Cerebellar cortex (tissue), 1 donor: Measurements from ENCODE around the gene WSB2.

ENCODE experiments used
- DNase-seq: peaks from one replicate; pipeline ENCODE4 v3.0.0-alpha.2; 2015; ENCODE audit warnings: low spot score

WSB2 gene

DNA sequence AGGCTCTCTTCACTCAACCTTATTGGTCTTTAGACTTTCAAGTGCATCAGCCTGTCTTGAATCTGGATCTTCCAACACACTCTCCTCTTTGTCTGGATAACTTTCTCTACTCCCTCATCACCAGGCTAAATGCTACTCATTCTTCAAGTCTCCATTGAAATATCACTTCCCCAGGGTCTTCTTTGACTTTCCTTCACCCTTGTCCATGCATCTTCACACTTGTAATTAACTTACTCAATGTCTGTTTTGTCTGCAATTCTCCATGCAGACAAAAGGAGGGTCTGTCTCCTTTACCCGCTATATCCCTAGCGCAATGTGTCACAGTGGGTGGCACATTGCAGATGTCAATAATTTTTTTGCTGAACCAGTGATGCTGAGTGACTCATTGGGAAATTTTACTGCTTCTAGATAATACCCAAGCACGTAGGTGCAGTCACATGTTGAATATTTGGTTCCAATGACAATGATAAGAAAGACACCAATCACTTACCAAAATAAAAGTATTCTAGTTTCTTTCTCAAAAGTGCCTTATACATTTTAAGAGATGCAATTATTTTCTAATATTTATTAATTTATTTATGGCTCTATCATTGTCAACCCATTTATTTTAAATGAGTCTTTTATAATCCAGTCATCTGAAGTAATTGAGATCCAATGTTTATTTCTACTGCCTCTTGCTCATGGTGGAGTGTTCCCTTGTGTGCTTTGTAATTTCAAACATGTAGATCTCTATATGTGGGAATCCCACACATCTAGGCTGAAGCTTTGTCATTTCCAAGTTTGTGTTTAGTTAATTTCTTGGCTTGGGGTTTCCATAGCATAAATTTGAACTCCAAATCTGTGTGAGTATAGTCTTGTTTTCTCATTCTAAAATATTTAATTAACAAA, 66.2 kb downstream of the WSB2 start:
- DNase-seq = no peak

DNA sequence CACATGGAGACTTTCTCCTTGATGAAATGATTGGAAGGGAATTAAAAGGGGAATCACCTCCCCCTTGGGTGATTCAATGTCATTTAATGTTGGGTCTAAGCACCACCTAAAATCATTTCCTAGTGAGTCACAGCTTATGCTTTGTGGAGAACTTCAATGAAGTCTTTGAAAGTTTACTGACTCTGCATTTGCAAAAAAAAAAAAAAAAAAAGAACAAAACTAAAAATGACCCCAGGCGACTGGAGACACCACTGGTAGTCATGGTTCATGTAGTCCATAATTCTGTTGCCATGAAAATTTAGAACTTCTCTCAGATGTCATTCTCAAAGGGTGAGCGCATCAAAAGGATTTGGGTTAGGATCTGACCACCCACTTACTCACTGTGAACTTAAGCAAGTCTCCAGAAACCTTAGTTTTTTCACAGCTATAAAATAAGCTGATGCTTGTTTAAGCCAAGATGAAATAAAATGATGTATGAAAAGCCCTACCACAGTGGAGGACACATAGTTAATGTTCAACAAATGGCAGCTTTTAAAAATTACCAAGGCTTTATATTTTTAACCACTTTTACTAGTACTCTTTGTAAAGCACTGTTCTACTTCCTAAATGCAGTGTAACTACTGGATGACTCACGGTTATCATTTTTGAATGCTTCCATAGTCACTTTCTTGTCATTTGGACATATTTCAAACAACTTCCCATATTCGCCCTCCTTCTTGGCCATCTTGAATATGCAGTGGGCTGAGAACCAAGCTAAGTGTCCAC, 74.1 kb downstream of the WSB2 start:
- DNase-seq = no peak

- DNase-seq = no peak
Measured at GRCh38 chr12:117985182-117985581, 75.8 kb downstream of the WSB2 start.
